ENCODE results near the gene MTUS2. TPM values are rescaled to one million over a fixed set of nuclear protein-coding genes. Genes with fewer than 3 reads are reported as not detected.

Gene MTUS2
- total and polyA plus RNA-seq, 4 donors = under 0.01 to 0.70 (median 0.15) TPM

DNA sequence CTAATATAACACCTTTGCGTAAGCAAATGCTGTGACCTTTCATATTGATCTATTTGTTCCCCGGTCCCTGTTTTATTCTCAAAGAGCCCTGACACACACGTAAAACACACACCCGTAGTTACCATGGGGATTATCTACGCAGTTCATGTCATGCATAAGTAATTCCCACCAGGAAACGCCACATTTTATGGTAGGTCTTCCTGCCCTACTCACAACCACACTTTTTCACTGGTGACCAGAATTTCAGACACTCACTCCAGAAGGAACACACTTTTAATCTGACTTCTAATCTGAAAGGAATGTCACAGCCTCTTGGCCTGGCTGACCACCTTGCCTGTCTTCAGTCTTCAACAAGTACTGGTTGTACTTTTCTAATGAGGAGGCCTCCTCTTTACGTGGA lies 728.6 kb downstream of the MTUS2 start:
- no peak for DNase-seq (ENCODE audit: low spot score)
- Histone ChIP-seq H3K9ac (ENCODE audit: low read depth in 1 of 2, low read length in 2 of 2) (no peak overlapping the region), H3K27me3 (ENCODE audit: control insufficient read depth in 4 of 4, insufficient read depth in 4 of 4, low read length in 3 of 4) (no peaks in the 10 kb centered on the region), H3K4me1 (ENCODE audit: control insufficient read depth in 4 of 4, insufficient read depth in 4 of 4, low read length in 3 of 4) (peaks cover 0 to 5% (median 0%) of the 10 kb centered on the region in 4 donors), H3K4me3 (ENCODE audit: low read depth in 1 of 3, low read length in 3 of 3) (no peak overlapping the region), H3K36me3 (ENCODE audit: control insufficient read depth in 4 of 4, insufficient read depth in 3 of 4, low read depth in 1 of 4, low read length in 3 of 4) (peaks cover 0 to 2% (median 0%) of the 10 kb centered on the region in 4 donors), H3K9me3 (ENCODE audit: control insufficient read depth in 4 of 4, low read length in 3 of 4) (no peaks in the 10 kb centered on the region), H3K27ac (ENCODE audit: low read depth in 1 of 2, low read length in 2 of 2) (no peak overlapping the region)
- 43% methylated on average over 7 of the region's 7 CpGs for WGBS
- peak; percentile 14 to 39 for TF ChIP-seq RXRA (IDR thresholded peaks at IDR 0.05)
- TF ChIP-seq YY1 (IDR thresholded peaks at IDR 0.05) = no peak
- peak; percentile 17 for TF ChIP-seq SP1 (IDR thresholded peaks at IDR 0.05)
- TF ChIP-seq JUND (IDR thresholded peaks at IDR 0.05) = no peak
- TF ChIP-seq NR2F2 (IDR thresholded peaks at IDR 0.05) = peak; percentile 35
- peak; percentile 25 for TF ChIP-seq FOXA2 (IDR thresholded peaks at IDR 0.05)
- TF ChIP-seq TAF1 (conservative IDR thresholded peaks at IDR 0.05) = no peak
- peak in 1 of 2 donors; percentile 20 for TF ChIP-seq HNF4A (conservative IDR thresholded peaks at IDR 0.05)
- no peak for TF ChIP-seq EGR1 (IDR thresholded peaks at IDR 0.05; ENCODE audit: low read depth in 2 of 2)

DNA sequence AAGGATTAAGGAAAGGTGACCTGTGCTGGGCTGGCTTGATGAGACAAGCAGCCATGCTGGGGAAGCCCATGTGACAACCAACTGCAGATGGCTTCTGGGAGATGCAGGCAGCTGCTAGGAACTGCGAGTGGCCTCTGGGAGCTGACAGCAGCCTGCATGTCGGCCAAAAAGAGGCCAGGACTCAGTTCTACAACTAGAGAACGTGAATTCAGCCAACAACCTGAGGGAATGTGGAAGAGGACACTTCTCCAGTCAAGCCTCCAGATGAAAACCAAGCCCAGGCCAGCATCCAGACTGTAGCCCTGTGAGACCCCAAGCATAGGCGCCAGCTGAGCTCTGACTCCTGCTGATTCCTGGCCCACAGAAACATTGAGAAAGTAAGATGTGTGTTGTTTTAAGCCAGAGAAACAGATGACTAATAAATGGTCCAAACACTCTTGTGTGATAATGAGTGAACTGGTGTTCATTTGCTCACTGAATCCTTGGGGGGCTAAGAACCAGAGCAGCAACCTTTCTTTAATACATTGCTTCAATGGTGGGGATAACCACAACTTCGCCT lies 730.4 kb downstream of the MTUS2 start:
- no peak overlapping the region for H3K4me3 ChIP-seq (ENCODE audit: low read depth in 1 of 3, low read length in 3 of 3)
- peaks cover 0 to 2% (median 0%) of the 10 kb centered on the region in 4 donors for H3K36me3 ChIP-seq (ENCODE audit: control insufficient read depth in 4 of 4, insufficient read depth in 3 of 4, low read depth in 1 of 4, low read length in 3 of 4)
- no peak overlapping the region for H3K27ac ChIP-seq (ENCODE audit: low read depth in 1 of 2, low read length in 2 of 2)
- 99% methylated on average over 5 of the region's 5 CpGs for WGBS
- H3K27me3 ChIP-seq (ENCODE audit: control insufficient read depth in 4 of 4, insufficient read depth in 4 of 4, low read length in 3 of 4) = no peaks in the 10 kb centered on the region
- peaks cover 0 to 5% (median 0%) of the 10 kb centered on the region in 4 donors for H3K4me1 ChIP-seq (ENCODE audit: control insufficient read depth in 4 of 4, insufficient read depth in 4 of 4, low read length in 3 of 4)
- H3K9me3 ChIP-seq (ENCODE audit: control insufficient read depth in 4 of 4, low read length in 3 of 4) = no peaks in the 10 kb centered on the region
- TF ChIP-seq, protein P1, sequence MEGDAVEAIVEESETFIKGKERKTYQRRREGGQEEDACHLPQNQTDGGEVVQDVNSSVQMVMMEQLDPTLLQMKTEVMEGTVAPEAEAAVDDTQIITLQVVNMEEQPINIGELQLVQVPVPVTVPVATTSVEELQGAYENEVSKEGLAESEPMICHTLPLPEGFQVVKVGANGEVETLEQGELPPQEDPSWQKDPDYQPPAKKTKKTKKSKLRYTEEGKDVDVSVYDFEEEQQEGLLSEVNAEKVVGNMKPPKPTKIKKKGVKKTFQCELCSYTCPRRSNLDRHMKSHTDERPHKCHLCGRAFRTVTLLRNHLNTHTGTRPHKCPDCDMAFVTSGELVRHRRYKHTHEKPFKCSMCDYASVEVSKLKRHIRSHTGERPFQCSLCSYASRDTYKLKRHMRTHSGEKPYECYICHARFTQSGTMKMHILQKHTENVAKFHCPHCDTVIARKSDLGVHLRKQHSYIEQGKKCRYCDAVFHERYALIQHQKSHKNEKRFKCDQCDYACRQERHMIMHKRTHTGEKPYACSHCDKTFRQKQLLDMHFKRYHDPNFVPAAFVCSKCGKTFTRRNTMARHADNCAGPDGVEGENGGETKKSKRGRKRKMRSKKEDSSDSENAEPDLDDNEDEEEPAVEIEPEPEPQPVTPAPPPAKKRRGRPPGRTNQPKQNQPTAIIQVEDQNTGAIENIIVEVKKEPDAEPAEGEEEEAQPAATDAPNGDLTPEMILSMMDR (IDR thresholded peaks at IDR 0.05; ENCODE audit: low read depth, low read length, missing input control) = no peak
- TF ChIP-seq REST (IDR thresholded peaks at IDR 0.05) (no peak), FOXA2 (IDR thresholded peaks at IDR 0.05) (no peak), HNF4A (conservative IDR thresholded peaks at IDR 0.05) (no peak), YY1 (IDR thresholded peaks at IDR 0.05) (no peak), JUND (IDR thresholded peaks at IDR 0.05) (no peak), SP1 (IDR thresholded peaks at IDR 0.05) (no peak), NR2F2 (IDR thresholded peaks at IDR 0.05) (no peak), EGR1 (IDR thresholded peaks at IDR 0.05; ENCODE audit: low read depth in 2 of 2) (no peak), MAX (IDR thresholded peaks at IDR 0.05) (no peak), GABPA (IDR thresholded peaks at IDR 0.05 in 1 of 2, conservative IDR thresholded peaks at IDR 0.05 in 1 of 2) (no peak), TAF1 (conservative IDR thresholded peaks at IDR 0.05) (no peak), HNF4G (IDR thresholded peaks at IDR 0.05) (no peak)
- TF ChIP-seq, protein P2, sequence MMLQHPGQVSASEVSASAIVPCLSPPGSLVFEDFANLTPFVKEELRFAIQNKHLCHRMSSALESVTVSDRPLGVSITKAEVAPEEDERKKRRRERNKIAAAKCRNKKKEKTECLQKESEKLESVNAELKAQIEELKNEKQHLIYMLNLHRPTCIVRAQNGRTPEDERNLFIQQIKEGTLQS (IDR thresholded peaks at IDR 0.05) = no peak
- DNase-seq (ENCODE audit: low spot score) = no peak
- no peak overlapping the region for H3K9ac ChIP-seq (ENCODE audit: low read depth in 1 of 2, low read length in 2 of 2)
